HG02943 (cell line): ENCODE measurements around the gene NXT1.

ENCODE experiments used
- ATAC-seq: cut with Tn5 transposase; IDR thresholded peaks from one replicate; pipeline ENCODE4 v1.9.1; 2021; ENCODE audit warnings: mild to moderate bottlenecking, low read depth, moderate library complexity; ENCODE audit not compliant: unreplicated experiment

The NXT1 gene

DNA sequence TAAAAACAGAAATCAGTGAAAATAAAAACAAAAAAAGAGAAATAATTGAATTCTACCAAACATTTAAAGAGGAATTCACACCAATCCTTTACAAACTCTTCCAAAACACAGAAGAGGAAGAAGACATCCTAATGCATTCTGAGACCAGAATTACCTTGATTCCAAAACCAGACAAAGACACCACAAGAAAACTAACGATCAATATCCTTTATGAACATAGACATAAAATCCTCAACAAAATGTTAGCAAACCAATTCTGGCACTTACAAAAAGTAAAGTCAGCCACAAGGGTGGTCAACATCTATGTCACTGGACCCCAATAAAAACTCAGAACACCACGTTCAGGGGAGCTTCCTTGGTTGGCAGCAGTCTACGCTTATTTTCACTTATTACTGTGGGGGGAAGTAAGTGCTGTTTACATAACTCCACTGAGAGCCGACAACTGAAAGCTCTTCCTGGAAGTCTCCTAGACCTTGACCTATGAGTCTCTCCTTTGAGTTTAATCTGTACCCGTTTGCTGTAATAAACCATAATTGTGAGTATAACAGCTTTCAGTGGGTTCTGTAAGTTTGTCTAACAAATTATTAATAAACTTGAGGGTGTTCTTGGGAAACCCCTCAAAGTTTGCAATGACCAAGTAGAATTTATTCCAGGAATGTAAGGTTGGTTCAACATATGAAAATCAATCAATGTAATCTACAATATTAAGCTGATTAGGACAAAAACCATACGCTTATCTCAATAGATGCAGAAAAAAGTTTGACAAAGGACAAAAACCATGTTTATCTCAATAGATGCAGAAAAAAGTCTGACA, 35.9 kb downstream of the NXT1 start:
- ATAC-seq: no peak

- ATAC-seq: no peak
Observed at GRCh38 chr20:23387118-23387443, 36.5 kb downstream of the NXT1 start.

GRCh38 chr20:23390091-23390774, 39.6 kb downstream of the NXT1 start:
- no peak for ATAC-seq

GRCh38 chr20:23391707-23392310, 41.2 kb downstream of the NXT1 start:
- ATAC-seq: no peak

- ATAC-seq: no peak
Observed at GRCh38 chr20:23393996-23394775, 43.6 kb downstream of the NXT1 start.

- ATAC-seq: no peak
Observed at GRCh38 chr20:23396950-23397627, 46.5 kb downstream of the NXT1 start.

DNA sequence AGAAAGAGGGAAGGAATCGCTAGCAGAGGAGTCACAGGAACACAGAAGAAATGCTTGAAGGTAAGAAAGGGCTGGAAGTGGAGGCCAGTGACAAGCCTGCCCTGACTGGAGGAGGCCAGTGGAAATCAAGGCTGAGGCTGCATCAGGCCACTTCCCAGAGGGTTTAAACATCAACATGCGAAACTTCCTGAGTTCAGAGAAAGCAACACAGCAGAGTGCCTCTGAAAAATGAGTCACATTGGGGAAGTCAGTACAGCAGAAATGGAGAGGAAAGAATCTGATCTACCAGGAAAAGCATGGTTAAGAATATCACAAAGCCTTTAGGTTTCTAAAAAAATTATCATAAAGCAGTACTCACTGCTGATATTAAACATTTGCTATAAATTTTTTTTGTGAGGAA, 47.4 kb downstream of the NXT1 start:
- no peak for ATAC-seq

GRCh38 chr20:23399568-23400241, 49.1 kb downstream of the NXT1 start:
- ATAC-seq: no peak

DNA sequence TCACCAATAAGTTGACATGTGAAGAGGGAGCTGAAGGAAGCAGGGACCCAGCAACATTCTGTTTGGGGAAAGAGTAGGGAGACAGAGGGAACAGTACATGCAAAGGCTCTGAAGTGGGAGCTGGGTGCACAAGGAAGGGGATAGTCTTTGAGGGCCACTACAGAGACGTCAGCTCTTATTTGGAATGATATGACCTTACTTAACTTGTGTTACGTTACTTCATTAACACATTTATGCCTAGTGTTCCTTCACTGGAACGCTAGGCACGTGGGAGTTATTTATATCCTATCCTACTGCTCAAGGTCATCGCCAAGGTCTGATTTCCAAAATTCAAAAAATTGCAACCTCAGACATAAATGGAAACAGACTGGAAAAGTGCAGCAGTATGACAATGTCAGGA, 50.5 kb downstream of the NXT1 start:
- ATAC-seq: no peak

DNA sequence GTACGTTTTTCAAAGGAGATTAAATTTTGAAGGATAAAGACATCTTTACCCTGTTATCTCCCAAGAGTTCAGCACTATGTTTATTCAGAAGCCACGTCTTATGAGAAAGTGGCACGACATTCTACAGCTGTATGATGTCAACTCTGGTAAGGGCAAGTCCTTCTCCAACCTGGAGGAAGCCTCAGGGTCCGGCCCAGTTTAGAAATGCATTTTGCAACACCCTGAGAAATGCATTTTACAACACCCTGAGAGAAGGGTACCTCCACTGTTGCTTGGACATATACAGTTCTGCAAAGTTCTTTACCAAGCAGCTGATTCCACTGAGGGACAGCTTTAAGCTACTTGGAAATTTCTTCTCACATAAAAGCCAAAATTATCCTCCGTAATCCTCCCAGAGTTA, 53.2 kb downstream of the NXT1 start:
- no peak for ATAC-seq

DNA sequence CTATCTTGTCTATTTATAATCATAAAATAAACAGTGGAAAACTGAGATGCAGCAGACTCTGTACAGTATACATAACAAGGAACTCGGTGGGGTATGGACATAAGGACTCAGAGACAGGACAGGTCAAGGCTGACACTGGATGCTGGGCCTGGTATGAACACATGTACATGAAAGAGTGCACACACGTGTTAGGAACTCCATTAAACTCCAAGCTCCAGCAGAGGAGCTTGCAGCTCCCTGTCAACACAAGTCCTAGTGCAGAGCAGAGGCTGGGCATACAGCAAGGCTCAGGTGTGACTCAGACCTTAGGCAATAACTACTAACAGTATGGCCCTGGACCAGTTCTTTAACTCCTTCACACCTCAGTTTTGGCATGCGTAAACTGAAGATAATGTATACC, 53.6 kb downstream of the NXT1 start:
- no peak for ATAC-seq
